WTC11 (cell line): ENCODE measurements around the gene ARHGAP45. TPM values are rescaled to one million over a fixed set of nuclear protein-coding genes. Genes with fewer than 3 reads are reported as not detected.

Experiments
- ATAC-seq: fragments of 200-7000 bp; cut with Tn5 transposase; 2 replicates; pipeline ENCODE4 v1.10.0; 2021; ENCODE audit warnings: mild to moderate bottlenecking, moderate library complexity
- Bru-seq: library from RNA; stranded (reverse); fragments of 400-500 nt; gene quantifications from one replicate; lab custom pipeline; 2021; lab: Mats Ljungman, UMichigan
- CTCF ChIA-PET: fragments of 300-600 bp; sonication (Branson Sonifier 250); formaldehyde crosslinking; loops from one replicate; lab custom pipeline; 2021; ENCODE audit warnings: antibody characterized with exemption; lab: Charles Lee
- POLR2A ChIA-PET: fragments of 350-600 bp; sonication (Branson Sonifier 250); formaldehyde crosslinking; loops from one replicate; lab custom pipeline; 2021; ENCODE audit warnings: antibody characterized with exemption; lab: Charles Lee
- DNase-seq: peaks from one replicate; pipeline ENCODE4 v3.0.0; 2021; ENCODE audit warnings: low spot score
- H3K27ac Mint-ChIP-seq: 2 replicates; pipeline ENCODE4 v1.8.0; 2021; ENCODE audit warnings: mixed read lengths
- H3K27me3 Mint-ChIP-seq: 2 replicates; pipeline ENCODE4 v1.8.0; 2021; ENCODE audit warnings: low read depth, mild to moderate bottlenecking, moderate library complexity, mixed read lengths
- H3K36me3 Mint-ChIP-seq: 2 replicates; pipeline ENCODE4 v1.8.0; 2021; ENCODE audit warnings: mixed read lengths
- H3K4me1 Mint-ChIP-seq: 2 replicates; pipeline ENCODE4 v1.8.0; 2022; ENCODE audit warnings: mixed read lengths
- H3K4me3 Mint-ChIP-seq: 2 replicates; pipeline ENCODE4 v1.8.0; 2021; ENCODE audit warnings: mild to moderate bottlenecking, moderate library complexity, mixed read lengths
- H3K9me3 Mint-ChIP-seq: 2 replicates; pipeline ENCODE4 v1.8.0; 2021; ENCODE audit warnings: mixed read lengths
- ATF1 ChIP-seq: sonication (generic); formaldehyde crosslinking; IDR thresholded peaks from 2 replicates; pipeline ENCODE4 v1.8.1; 2023; ENCODE audit warnings: mild to moderate bottlenecking, moderate library complexity, missing genetic modification reagents
- KAT7 ChIP-seq: sonication (generic); formaldehyde crosslinking; IDR thresholded peaks from 2 replicates; pipeline ENCODE4 v1.8.1; 2023; ENCODE audit warnings: missing genetic modification reagents, mild to moderate bottlenecking, borderline replicate concordance
- NFE2L1 ChIP-seq: sonication (generic); formaldehyde crosslinking; IDR thresholded peaks from 2 replicates; pipeline ENCODE4 v1.8.1; 2023; ENCODE audit warnings: missing genetic modification reagents
- NFYB ChIP-seq: sonication (generic); formaldehyde crosslinking; conservative IDR thresholded peaks from 2 replicates; pipeline ENCODE4 v1.8.0; 2022; ENCODE audit warnings: low read depth, missing genetic modification reagents
- PRDM15 ChIP-seq: sonication (generic); formaldehyde crosslinking; IDR thresholded peaks from 2 replicates; pipeline ENCODE4 v1.8.0; 2022; ENCODE audit warnings: missing genetic modification reagents
- SP1 ChIP-seq: sonication (generic); formaldehyde crosslinking; conservative IDR thresholded peaks from 2 replicates; pipeline ENCODE4 v1.8.1; 2022; ENCODE audit warnings: missing genetic modification reagents
- USF1 ChIP-seq: sonication (generic); formaldehyde crosslinking; IDR thresholded peaks from 2 replicates; pipeline ENCODE4 v1.8.0; 2022; ENCODE audit warnings: mild to moderate bottlenecking, missing genetic modification reagents
- ZBTB43 ChIP-seq: sonication (generic); formaldehyde crosslinking; IDR thresholded peaks from 2 replicates; pipeline ENCODE4 v1.8.1; 2023; ENCODE audit warnings: mild to moderate bottlenecking, missing genetic modification reagents
- ZNF416 ChIP-seq: fragments of 250-450 bp; sonication (Bioruptor Pico); IDR thresholded peaks from 2 replicates; pipeline ENCODE4 v1.9.0; 2021; ENCODE audit warnings: mild to moderate bottlenecking, inconsistent platforms
- ZNF532 ChIP-seq: fragments of 250-450 bp; sonication (Bioruptor Pico); IDR thresholded peaks from 2 replicates; pipeline ENCODE4 v1.9.0; 2021; ENCODE audit warnings: mild to moderate bottlenecking, borderline replicate concordance
- long read RNA-seq, 3 experiments: library from RNA in 1 of 3; library from capped mRNA in 1 of 3; library from polyadenylated mRNA in 1 of 3; unstranded in 2 of 3; stranded (forward) in 1 of 3; transcript quantifications; one replicate each; pipeline ENCODE4 v2.0.0, GENCODE V29; 2021
- total RNA-seq: library from RNA; stranded (reverse); gene quantifications from 3 replicates; pipeline ENCODE4 v1.2.3, GENCODE V29; 2021
- TF ChIP-seq, protein P1 (sequence below): sonication (generic); formaldehyde crosslinking; IDR thresholded peaks from 2 replicates; pipeline ENCODE4 v1.8.1; 2022; ENCODE audit warnings: mild to moderate bottlenecking, moderate library complexity, missing genetic modification reagents
- TF ChIP-seq, protein P2 (sequence below): fragments of 250-450 bp; sonication (Bioruptor Pico); IDR thresholded peaks from 2 replicates; pipeline ENCODE4 v1.9.0; 2021; ENCODE audit warnings: mild to moderate bottlenecking
- TF ChIP-seq, protein P3 (sequence below): fragments of 250-450 bp; sonication (Bioruptor Pico); IDR thresholded peaks from 2 replicates; pipeline ENCODE4 v1.9.0; 2021; ENCODE audit warnings: mild to moderate bottlenecking
- TF ChIP-seq, protein P4 (sequence below): sonication (generic); formaldehyde crosslinking; IDR thresholded peaks from 2 replicates; pipeline ENCODE4 v1.8.1; 2023; ENCODE audit warnings: mild to moderate bottlenecking, missing genetic modification reagents, moderate library complexity

The ARHGAP45 gene, protein sequence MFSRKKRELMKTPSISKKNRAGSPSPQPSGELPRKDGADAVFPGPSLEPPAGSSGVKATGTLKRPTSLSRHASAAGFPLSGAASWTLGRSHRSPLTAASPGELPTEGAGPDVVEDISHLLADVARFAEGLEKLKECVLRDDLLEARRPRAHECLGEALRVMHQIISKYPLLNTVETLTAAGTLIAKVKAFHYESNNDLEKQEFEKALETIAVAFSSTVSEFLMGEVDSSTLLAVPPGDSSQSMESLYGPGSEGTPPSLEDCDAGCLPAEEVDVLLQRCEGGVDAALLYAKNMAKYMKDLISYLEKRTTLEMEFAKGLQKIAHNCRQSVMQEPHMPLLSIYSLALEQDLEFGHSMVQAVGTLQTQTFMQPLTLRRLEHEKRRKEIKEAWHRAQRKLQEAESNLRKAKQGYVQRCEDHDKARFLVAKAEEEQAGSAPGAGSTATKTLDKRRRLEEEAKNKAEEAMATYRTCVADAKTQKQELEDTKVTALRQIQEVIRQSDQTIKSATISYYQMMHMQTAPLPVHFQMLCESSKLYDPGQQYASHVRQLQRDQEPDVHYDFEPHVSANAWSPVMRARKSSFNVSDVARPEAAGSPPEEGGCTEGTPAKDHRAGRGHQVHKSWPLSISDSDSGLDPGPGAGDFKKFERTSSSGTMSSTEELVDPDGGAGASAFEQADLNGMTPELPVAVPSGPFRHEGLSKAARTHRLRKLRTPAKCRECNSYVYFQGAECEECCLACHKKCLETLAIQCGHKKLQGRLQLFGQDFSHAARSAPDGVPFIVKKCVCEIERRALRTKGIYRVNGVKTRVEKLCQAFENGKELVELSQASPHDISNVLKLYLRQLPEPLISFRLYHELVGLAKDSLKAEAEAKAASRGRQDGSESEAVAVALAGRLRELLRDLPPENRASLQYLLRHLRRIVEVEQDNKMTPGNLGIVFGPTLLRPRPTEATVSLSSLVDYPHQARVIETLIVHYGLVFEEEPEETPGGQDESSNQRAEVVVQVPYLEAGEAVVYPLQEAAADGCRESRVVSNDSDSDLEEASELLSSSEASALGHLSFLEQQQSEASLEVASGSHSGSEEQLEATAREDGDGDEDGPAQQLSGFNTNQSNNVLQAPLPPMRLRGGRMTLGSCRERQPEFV
- total RNA-seq (40.9 to 46.4 TPM (median 44.1 TPM) in 3 replicates), Bru-seq, nascent RNA (percentile 46 among the genes with signal in this experiment)
- long read RNA-seq, experiment 1, full-length matches to known transcripts = 98 of 150 reads
- long read RNA-seq, experiment 1, partial matches to known transcripts = 23 of 150 reads
- long read RNA-seq, experiment 1, other reads (novel, unspliced or antisense) = 29 of 150 reads
- long read RNA-seq, experiment 2, full-length matches to known transcripts = 22 of 36 reads
- long read RNA-seq, experiment 2, partial matches to known transcripts = 9 of 36 reads
- long read RNA-seq, experiment 2, other reads (novel, unspliced or antisense) = 5 of 36 reads
- long read RNA-seq, experiment 3, partial matches to known transcripts = 0 of 2 reads
- long read RNA-seq, experiment 3, other reads (novel, unspliced or antisense) = 0 of 2 reads

- no peak within 1 kb of the TSS for H3K27ac Mint-ChIP-seq
- no peaks in the 10 kb centered on the region for H3K36me3 Mint-ChIP-seq
- POLR2A ChIA-PET = interaction anchor here (0.6 to 3.0 kb wide), 7 partner anchors 12 to 40 kb away, joined by 3 to 14 read pairs (median 7); partner anchors contain the start of genes ABCA7 and GPX4
- CTCF ChIA-PET = interaction anchor here (0.7 to 7.5 kb wide), 23 partner anchors 9 to 204 kb away, joined by 3 to 109 read pairs (median 4); partner anchors contain the start of genes ABCA7, ATP5F1D, CNN2 and GPX4
- peaks cover 17% of the 10 kb centered on the region for H3K4me1 Mint-ChIP-seq
- TF ChIP-seq, protein P1, sequence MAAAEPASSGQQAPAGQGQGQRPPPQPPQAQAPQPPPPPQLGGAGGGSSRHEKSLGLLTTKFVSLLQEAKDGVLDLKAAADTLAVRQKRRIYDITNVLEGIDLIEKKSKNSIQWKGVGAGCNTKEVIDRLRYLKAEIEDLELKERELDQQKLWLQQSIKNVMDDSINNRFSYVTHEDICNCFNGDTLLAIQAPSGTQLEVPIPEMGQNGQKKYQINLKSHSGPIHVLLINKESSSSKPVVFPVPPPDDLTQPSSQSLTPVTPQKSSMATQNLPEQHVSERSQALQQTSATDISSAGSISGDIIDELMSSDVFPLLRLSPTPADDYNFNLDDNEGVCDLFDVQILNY (CRISPR knock-in tag) = peak; percentile 43; the same call in 1 of the 2 replicates
- TF ChIP-seq SP1 = peak; percentile 41; the same call in 1 of the 2 replicates
- TF ChIP-seq, protein P2, sequence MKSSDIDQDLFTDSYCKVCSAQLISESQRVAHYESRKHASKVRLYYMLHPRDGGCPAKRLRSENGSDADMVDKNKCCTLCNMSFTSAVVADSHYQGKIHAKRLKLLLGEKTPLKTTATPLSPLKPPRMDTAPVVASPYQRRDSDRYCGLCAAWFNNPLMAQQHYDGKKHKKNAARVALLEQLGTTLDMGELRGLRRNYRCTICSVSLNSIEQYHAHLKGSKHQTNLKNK (CRISPR knock-in tag) = no peak
- no peak for TF ChIP-seq ATF1 (CRISPR knock-in tag)
- TF ChIP-seq USF1 (CRISPR knock-in tag) = peak; percentile 61
- TF ChIP-seq, protein P3, sequence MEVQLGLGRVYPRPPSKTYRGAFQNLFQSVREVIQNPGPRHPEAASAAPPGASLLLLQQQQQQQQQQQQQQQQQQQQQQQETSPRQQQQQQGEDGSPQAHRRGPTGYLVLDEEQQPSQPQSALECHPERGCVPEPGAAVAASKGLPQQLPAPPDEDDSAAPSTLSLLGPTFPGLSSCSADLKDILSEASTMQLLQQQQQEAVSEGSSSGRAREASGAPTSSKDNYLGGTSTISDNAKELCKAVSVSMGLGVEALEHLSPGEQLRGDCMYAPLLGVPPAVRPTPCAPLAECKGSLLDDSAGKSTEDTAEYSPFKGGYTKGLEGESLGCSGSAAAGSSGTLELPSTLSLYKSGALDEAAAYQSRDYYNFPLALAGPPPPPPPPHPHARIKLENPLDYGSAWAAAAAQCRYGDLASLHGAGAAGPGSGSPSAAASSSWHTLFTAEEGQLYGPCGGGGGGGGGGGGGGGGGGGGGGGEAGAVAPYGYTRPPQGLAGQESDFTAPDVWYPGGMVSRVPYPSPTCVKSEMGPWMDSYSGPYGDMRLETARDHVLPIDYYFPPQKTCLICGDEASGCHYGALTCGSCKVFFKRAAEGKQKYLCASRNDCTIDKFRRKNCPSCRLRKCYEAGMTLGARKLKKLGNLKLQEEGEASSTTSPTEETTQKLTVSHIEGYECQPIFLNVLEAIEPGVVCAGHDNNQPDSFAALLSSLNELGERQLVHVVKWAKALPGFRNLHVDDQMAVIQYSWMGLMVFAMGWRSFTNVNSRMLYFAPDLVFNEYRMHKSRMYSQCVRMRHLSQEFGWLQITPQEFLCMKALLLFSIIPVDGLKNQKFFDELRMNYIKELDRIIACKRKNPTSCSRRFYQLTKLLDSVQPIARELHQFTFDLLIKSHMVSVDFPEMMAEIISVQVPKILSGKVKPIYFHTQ (CRISPR knock-in tag) = no peak
- TF ChIP-seq NFYB (CRISPR knock-in tag) = no peak
- TF ChIP-seq KAT7 (CRISPR knock-in tag) = no peak
- no peak for TF ChIP-seq ZNF532 (CRISPR knock-in tag)
- TF ChIP-seq, protein P4, sequence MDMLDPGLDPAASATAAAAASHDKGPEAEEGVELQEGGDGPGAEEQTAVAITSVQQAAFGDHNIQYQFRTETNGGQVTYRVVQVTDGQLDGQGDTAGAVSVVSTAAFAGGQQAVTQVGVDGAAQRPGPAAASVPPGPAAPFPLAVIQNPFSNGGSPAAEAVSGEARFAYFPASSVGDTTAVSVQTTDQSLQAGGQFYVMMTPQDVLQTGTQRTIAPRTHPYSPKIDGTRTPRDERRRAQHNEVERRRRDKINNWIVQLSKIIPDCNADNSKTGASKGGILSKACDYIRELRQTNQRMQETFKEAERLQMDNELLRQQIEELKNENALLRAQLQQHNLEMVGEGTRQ (CRISPR knock-in tag) = peak; percentile 84
- no peak for TF ChIP-seq ZNF416
- TF ChIP-seq NFE2L1 = no peak
- TF ChIP-seq ZBTB43 (CRISPR knock-in tag) = no peak
- no peak for TF ChIP-seq PRDM15
- ATAC-seq (peak; percentile 6), DNase-seq (peak; percentile 49)
- H3K27me3 Mint-ChIP-seq = peaks cover 33% of the 10 kb centered on the region
- H3K4me3 Mint-ChIP-seq = peak within 1 kb of the TSS; percentile 65
- no peaks in the 10 kb centered on the region for H3K9me3 Mint-ChIP-seq
These were observed at the start of gene ARHGAP45 for GRCh38 chr19:1066748-1067340. TSS of gene ARHGAP45 (plus strand) at chr19:1067167. CDS start at chr19:1067406, 239 bp downstream.
